Smooth muscle cell (in vitro differentiated cells): ENCODE measurements around the gene BCO1. TPM values are rescaled to one million over a fixed set of nuclear protein-coding genes. Genes with fewer than 3 reads are reported as not detected.

Experiments used
- DNase-seq: peaks from one replicate; lab custom pipeline; 2025; ENCODE audit not compliant: unreplicated experiment; lab: John Stamatoyannopoulos, UW
- H2AFZ ChIP-seq: fragments of 200-600 bp; sonication (generic); 2 replicates; pipeline ENCODE4 v1.6.0; 2016; ENCODE audit warnings: antibody characterized with exemption, low read depth, mild to moderate bottlenecking
- H3F3A ChIP-seq: fragments of 200-600 bp; sonication (generic); 2 replicates; pipeline ENCODE4 v1.6.0; 2017; ENCODE audit warnings: antibody characterized with exemption, low read depth
- H3K27ac ChIP-seq: fragments of 200-600 bp; sonication (generic); 2 replicates; pipeline ENCODE4 v1.5.1; 2016; ENCODE audit warnings: low read depth, mild to moderate bottlenecking
- H3K27me3 ChIP-seq: fragments of 200-600 bp; sonication (generic); 2 replicates; pipeline ENCODE4 v1.6.1; 2016; ENCODE audit warnings: low read depth, mild to moderate bottlenecking
- H3K36me3 ChIP-seq: fragments of 200-600 bp; sonication (generic); 2 replicates; pipeline ENCODE4 v1.5.1; 2016; ENCODE audit warnings: low read depth
- H3K4me1 ChIP-seq: fragments of 200-600 bp; sonication (generic); 2 replicates; pipeline ENCODE4 v1.5.1; 2016; ENCODE audit warnings: low read depth
- H3K4me2 ChIP-seq: fragments of 200-600 bp; sonication (generic); 2 replicates; pipeline ENCODE4 v1.6.0; 2016; ENCODE audit warnings: mild to moderate bottlenecking
- H3K4me3 ChIP-seq: fragments of 200-600 bp; sonication (generic); 2 replicates; pipeline ENCODE4 v1.5.1; 2016; ENCODE audit warnings: mild to moderate bottlenecking
- H3K79me2 ChIP-seq: fragments of 200-600 bp; sonication (generic); 2 replicates; pipeline ENCODE4 v1.6.0; 2016; ENCODE audit warnings: low read depth, mild to moderate bottlenecking
- H3K9ac ChIP-seq: fragments of 200-600 bp; sonication (generic); 2 replicates; pipeline ENCODE4 v1.6.0; 2016; ENCODE audit warnings: low read depth
- H3K9me3 ChIP-seq: fragments of 200-600 bp; sonication (generic); replicated peaks from 2 replicates; pipeline ENCODE4 v1.5.1; 2016; ENCODE audit warnings: low read depth
- H4K20me1 ChIP-seq: fragments of 200-600 bp; sonication (generic); 2 replicates; pipeline ENCODE4 v1.6.0; 2016; ENCODE audit warnings: low read depth
- WGBS: methylation state at CpG from one replicate; pipeline ENCODE4 v1.1.7; 2016; ENCODE audit warnings: low lambda C conversion rate; 5-methylcytosine and 5-hydroxymethylcytosine counted together
- polyA plus RNA-seq: library from polyadenylated mRNA; unstranded; fragments of >200 nt; fragmentation: Nextera tagmentation; extraction: Ambion mirVana; gene quantifications from 2 replicates; pipeline ENCODE4 v1.2.1, GENCODE V29; 2016
- total RNA-seq: library from RNA; depleted of rRNA; stranded (reverse); fragments of >200 nt; gene quantifications from 2 replicates; pipeline ENCODE4 v1.2.3, GENCODE V29; 2014
- TF ChIP-seq, protein P1 (sequence below): fragments of 200-600 bp; sonication (generic); IDR thresholded peaks from 2 replicates; pipeline ENCODE4 v1.5.1; 2017; ENCODE audit warnings: borderline replicate concordance, mild to moderate bottlenecking, antibody characterized with exemption; ENCODE audit not compliant: insufficient read depth, poor library complexity, severe bottlenecking

BCO1 gene
- total and polyA plus RNA-seq, 2 experiments from 2014 or later = not detected

DNA sequence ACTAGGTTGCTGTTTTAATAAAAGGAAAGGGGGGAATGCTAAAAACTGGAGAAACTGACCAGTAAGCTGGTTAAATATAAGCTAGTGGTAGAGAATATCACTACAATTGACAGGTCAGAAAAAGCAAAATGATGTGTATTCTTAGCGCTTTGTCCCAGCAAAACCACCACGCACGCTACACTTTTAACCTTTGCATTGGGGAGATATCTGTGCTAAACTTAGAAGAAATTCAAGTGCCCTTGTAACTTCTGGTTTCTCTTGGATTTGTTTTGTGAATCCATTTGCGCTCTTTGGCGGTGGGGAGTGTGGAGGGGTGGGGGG lies 77.6 kb downstream of the BCO1 start:
- H3K27me3 ChIP-seq = no peaks in the 10 kb centered on the region
- H3K27ac ChIP-seq = peak overlapping the region; percentile 74
- peak overlapping the region; percentile 88 for H3K9ac ChIP-seq
- TF ChIP-seq, protein P1, sequence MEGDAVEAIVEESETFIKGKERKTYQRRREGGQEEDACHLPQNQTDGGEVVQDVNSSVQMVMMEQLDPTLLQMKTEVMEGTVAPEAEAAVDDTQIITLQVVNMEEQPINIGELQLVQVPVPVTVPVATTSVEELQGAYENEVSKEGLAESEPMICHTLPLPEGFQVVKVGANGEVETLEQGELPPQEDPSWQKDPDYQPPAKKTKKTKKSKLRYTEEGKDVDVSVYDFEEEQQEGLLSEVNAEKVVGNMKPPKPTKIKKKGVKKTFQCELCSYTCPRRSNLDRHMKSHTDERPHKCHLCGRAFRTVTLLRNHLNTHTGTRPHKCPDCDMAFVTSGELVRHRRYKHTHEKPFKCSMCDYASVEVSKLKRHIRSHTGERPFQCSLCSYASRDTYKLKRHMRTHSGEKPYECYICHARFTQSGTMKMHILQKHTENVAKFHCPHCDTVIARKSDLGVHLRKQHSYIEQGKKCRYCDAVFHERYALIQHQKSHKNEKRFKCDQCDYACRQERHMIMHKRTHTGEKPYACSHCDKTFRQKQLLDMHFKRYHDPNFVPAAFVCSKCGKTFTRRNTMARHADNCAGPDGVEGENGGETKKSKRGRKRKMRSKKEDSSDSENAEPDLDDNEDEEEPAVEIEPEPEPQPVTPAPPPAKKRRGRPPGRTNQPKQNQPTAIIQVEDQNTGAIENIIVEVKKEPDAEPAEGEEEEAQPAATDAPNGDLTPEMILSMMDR = no peak
- H3K9me3 ChIP-seq = no peaks in the 10 kb centered on the region
- peaks cover 12% of the 10 kb centered on the region for H3K4me1 ChIP-seq
- H2AFZ ChIP-seq = no peak overlapping the region
- H3K79me2 ChIP-seq = peaks cover 44% of the 10 kb centered on the region
- peak overlapping the region; percentile 91 for H3K4me2 ChIP-seq
- no peaks in the 10 kb centered on the region for H3K36me3 ChIP-seq
- H3F3A ChIP-seq = no peaks in the 10 kb centered on the region
- whole genome bisulfite sequencing = 57% methylated on average over 5 of the region's 5 CpGs
- peak overlapping the region; percentile 65 for H3K4me3 ChIP-seq
- H4K20me1 ChIP-seq = peaks cover 50% of the 10 kb centered on the region
- DNase-seq = no peak

- peaks cover 10% of the 10 kb centered on the region for H3K4me1 ChIP-seq
- peaks cover 74% of the 10 kb centered on the region for H4K20me1 ChIP-seq
- TF ChIP-seq, protein P1 = no peak
- no peak overlapping the region for H3K4me2 ChIP-seq
- H3K27me3 ChIP-seq = no peaks in the 10 kb centered on the region
- peak overlapping the region; percentile 80 for H3K27ac ChIP-seq
- H3K9ac ChIP-seq = no peak overlapping the region
- DNase-seq = no peak
- no peaks in the 10 kb centered on the region for H3F3A ChIP-seq
- H3K9me3 ChIP-seq = no peaks in the 10 kb centered on the region
- H3K79me2 ChIP-seq = peaks cover 70% of the 10 kb centered on the region
- H3K4me3 ChIP-seq = no peak overlapping the region
- H2AFZ ChIP-seq = no peak overlapping the region
- H3K36me3 ChIP-seq = no peaks in the 10 kb centered on the region
- WGBS = 83% methylated on average over 7 of the region's 7 CpGs
Measured at GRCh38 chr16:81318711-81319110, 80.2 kb downstream of the BCO1 start.

- H3K4me1 ChIP-seq = peaks cover 10% of the 10 kb centered on the region
- no peak overlapping the region for H3K9ac ChIP-seq
- H4K20me1 ChIP-seq = peaks cover 80% of the 10 kb centered on the region
- H3K27me3 ChIP-seq = no peaks in the 10 kb centered on the region
- no peak overlapping the region for H3K4me3 ChIP-seq
- peak overlapping the region; percentile 59 for H3K4me2 ChIP-seq
- TF ChIP-seq, protein P1 = no peak
- H3K9me3 ChIP-seq = no peaks in the 10 kb centered on the region
- H3K79me2 ChIP-seq = peaks cover 72% of the 10 kb centered on the region
- no peak overlapping the region for H2AFZ ChIP-seq
- peak overlapping the region; percentile 80 for H3K27ac ChIP-seq
- H3K36me3 ChIP-seq = no peaks in the 10 kb centered on the region
- no peaks in the 10 kb centered on the region for H3F3A ChIP-seq
- WGBS = 45% methylated on average over 6 of the region's 6 CpGs
- DNase-seq = no peak
Measured at GRCh38 chr16:81319221-81319912, 80.9 kb downstream of the BCO1 start.

DNA sequence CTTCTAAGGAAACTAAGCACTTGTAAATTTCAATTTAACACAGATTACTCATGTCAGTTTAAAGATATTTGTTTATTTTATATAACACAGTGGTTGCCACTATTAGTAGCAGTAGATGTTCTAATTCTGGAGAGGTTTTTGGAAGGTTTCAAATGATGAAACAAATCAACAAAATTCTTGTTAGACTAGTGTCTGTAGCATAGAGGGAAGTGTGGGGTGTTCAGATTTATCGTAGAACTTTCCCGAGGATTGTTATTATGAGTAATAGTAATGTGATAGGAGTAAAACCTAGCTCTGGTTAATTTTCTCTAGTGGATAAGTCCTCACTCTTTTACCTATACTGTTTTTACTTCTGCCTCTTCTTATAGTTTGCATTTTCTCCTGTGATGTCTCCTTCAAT lies 82.5 kb downstream of the BCO1 start:
- no peaks in the 10 kb centered on the region for H3K36me3 ChIP-seq
- no peak for DNase-seq
- H3K27ac ChIP-seq = peak overlapping the region; percentile 80
- no peak overlapping the region for H3K4me3 ChIP-seq
- H3K4me2 ChIP-seq = peak overlapping the region; percentile 32
- peaks cover 8% of the 10 kb centered on the region for H3K4me1 ChIP-seq
- peaks cover 82% of the 10 kb centered on the region for H3K79me2 ChIP-seq
- WGBS = 54% methylated on average over 2 of the region's 2 CpGs
- H2AFZ ChIP-seq = no peak overlapping the region
- no peaks in the 10 kb centered on the region for H3F3A ChIP-seq
- H3K9ac ChIP-seq = no peak overlapping the region
- peaks cover 91% of the 10 kb centered on the region for H4K20me1 ChIP-seq
- H3K9me3 ChIP-seq = no peaks in the 10 kb centered on the region
- TF ChIP-seq, protein P1 = no peak
- H3K27me3 ChIP-seq = no peaks in the 10 kb centered on the region
